K562 (cell line): ENCODE results near the gene RERGL. TPM values are rescaled to one million over a fixed set of nuclear protein-coding genes. Genes with fewer than 3 reads are reported as not detected.

Experiments
- CREB5 ChIP-seq: fragments of 250-450 bp; sonication (Bioruptor Pico); IDR thresholded peaks from 2 replicates; pipeline ENCODE4 v1.5.0; 2020; ENCODE audit warnings: mild to moderate bottlenecking
- DLX4 ChIP-seq: fragments of 250-450 bp; sonication (Bioruptor Pico); IDR thresholded peaks from 2 replicates; pipeline ENCODE4 v1.6.1; 2021; ENCODE audit warnings: mild to moderate bottlenecking
- MYNN ChIP-seq, 2 experiments: sonication (generic); formaldehyde crosslinking in 1 of 2; IDR thresholded peaks; 2 replicates each; pipeline versions ENCODE4 v1.5.0 to v1.6.1; 2016 to 2020; ENCODE audit warnings: antibody characterized with exemption in 1 of 2, missing genetic modification reagents in 1 of 2
- PHB ChIP-seq: fragments of 250-450 bp; sonication (Bioruptor Pico); IDR thresholded peaks from 2 replicates; pipeline ENCODE4 v1.5.0; 2021
- ZHX1 ChIP-seq: fragments of 150-350 bp; conservative IDR thresholded peaks from 2 replicates; pipeline ENCODE4 v1.6.1; 2014; ENCODE audit warnings: low read length
- ZMIZ1 ChIP-seq, 2 experiments: fragments of 150-350 bp in 1 of 2; IDR thresholded peaks; 2 replicates each; pipeline ENCODE4 v1.6.1; 2012 to 2016; ENCODE audit warnings: low read depth in 2 of 2, low read length in 2 of 2, mild to moderate bottlenecking in 1 of 2, moderate library complexity in 1 of 2
- polyA plus RNA-seq, 8 experiments: library from polyadenylated mRNA; depleted of rRNA in 4 of 8; stranded (reverse) in 5 of 8; unstranded in 3 of 8; fragments of >200 nt; fragmentation: Nextera tagmentation in 2 of 8; fragmentation: Illumina TruSeq in 1 of 8; extraction: Ambion mirVana in 2 of 8; extraction: Trizol in 1 of 8; gene quantifications; 2 replicates each; pipeline versions ENCODE4 v1.2.1 to v1.2.3, GENCODE V29; 2011 to 2014; ENCODE audit warnings: inconsistent platforms in 1 of 8, missing spikeins in 1 of 8
- total RNA-seq, 7 experiments: library from RNA; depleted of rRNA in 6 of 7; stranded (reverse); fragments of >200 nt in 6 of 7; fragmentation: Illumina TruSeq in 2 of 7; extraction: Trizol in 2 of 7; gene quantifications; 2 replicates each; pipeline versions ENCODE4 v1.2.1 to v1.2.3, GENCODE V29; 2011 to 2021; ENCODE audit warnings: low replicate concordance in 1 of 7

RERGL gene
- total and polyA plus RNA-seq, 9 of the 15 experiments (the other 6 are each of a cell fraction or from before 2014, with no cell fraction given): 0.11 TPM; not detected in 8

GRCh38 chr12:18120899-18121298, 30.9 kb upstream of the RERGL start (continued):
- no peak for TF ChIP-seq ZMIZ1 (IDR thresholded peaks at IDR 0.05; ENCODE audit: low read depth in 2 of 2, low read length in 2 of 2)
- TF ChIP-seq MYNN (IDR thresholded peaks at IDR 0.05): no peak
- TF ChIP-seq MYNN (CRISPR knock-in tag; IDR thresholded peaks at IDR 0.05): no peak
- TF ChIP-seq CREB5 (CRISPR knock-in tag): no peak
- TF ChIP-seq PHB: no peak
- no peak for TF ChIP-seq DLX4 (CRISPR knock-in tag)
- TF ChIP-seq ZHX1: no peak
